ENCODE data around the gene KCNAB1. TPM values are rescaled to one million over a fixed set of nuclear protein-coding genes. Genes with fewer than 3 reads are reported as not detected.

The KCNAB1 gene
- total and polyA plus RNA-seq, 12 donors: 1.4 to 5.0 (median 2.5) TPM

DNA sequence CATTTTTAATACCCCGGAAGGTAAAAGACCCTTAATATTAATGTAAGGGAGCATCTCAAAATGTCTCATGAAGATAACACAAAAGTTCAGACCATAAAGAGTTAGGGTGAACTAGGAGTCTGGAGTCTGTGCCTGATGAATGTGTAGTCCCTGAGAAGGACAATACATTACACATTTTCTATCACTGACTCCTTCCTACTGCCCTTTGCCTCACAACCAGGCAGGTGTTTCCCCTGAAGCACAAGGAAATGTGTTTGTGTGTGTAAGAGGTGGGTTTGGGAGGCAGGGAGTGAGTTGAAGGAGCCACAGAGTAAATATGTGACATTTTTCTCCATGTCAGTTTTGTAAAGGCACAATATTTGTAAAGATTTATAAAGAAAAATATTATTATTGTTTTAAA is 375.4 kb downstream of the KCNAB1 start:
- no peak for ATAC-seq
- Histone ChIP-seq H3K27ac (peak overlapping the region in 1 of 10 donors; percentile 64), H3K27me3 (no peaks in the 10 kb centered on the region), H3K4me1 (peaks cover 0 to 13% (median 0%) of the 10 kb centered on the region in 9 donors), H3K4me3 (no peak overlapping the region), H3K36me3 (no peaks in the 10 kb centered on the region), H3K9me3 (peaks cover 0 to 10% (median 0%) of the 10 kb centered on the region in 11 donors)
- 86 to 96% methylated on average over 1 of the region's 1 CpG for WGBS, 2 donors
- DNase-seq: no peak
- intact Hi-C loops (cut with DNase I): loop anchor here in 1 of 10 donors (10.0 kb wide), 1 partner anchor 111 kb away; no protein-coding TSS in a partner anchor
- TF ChIP-seq, protein P1, sequence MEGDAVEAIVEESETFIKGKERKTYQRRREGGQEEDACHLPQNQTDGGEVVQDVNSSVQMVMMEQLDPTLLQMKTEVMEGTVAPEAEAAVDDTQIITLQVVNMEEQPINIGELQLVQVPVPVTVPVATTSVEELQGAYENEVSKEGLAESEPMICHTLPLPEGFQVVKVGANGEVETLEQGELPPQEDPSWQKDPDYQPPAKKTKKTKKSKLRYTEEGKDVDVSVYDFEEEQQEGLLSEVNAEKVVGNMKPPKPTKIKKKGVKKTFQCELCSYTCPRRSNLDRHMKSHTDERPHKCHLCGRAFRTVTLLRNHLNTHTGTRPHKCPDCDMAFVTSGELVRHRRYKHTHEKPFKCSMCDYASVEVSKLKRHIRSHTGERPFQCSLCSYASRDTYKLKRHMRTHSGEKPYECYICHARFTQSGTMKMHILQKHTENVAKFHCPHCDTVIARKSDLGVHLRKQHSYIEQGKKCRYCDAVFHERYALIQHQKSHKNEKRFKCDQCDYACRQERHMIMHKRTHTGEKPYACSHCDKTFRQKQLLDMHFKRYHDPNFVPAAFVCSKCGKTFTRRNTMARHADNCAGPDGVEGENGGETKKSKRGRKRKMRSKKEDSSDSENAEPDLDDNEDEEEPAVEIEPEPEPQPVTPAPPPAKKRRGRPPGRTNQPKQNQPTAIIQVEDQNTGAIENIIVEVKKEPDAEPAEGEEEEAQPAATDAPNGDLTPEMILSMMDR (IDR thresholded peaks at IDR 0.05): no peak

DNA sequence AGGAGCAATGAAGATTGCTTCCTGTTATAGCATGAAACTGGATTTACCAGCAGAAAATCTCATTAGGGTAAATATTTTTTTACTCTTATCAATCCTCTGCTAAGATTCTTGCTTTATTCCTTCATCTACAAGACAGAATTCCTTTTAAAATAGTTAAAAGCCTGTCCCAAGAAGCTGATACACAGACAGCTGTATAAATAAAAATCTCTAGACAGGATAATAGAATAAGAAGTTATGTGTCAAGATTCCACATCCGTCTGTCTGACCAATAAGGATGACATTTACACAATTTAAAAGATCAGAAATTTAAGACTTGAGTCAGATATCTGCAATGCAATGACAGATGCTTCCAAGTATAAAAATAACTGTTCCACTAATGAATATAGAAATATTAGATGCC is 376.9 kb downstream of the KCNAB1 start:
- TF ChIP-seq, protein P1 (IDR thresholded peaks at IDR 0.05): no peak
- intact Hi-C loops (cut with DNase I): loop anchor here in 1 of 10 donors (10.0 kb wide), 1 partner anchor 113 kb away; no protein-coding TSS in a partner anchor
- H3K27me3 ChIP-seq: no peaks in the 10 kb centered on the region
- ATAC-seq (peak in 1 of 8 donors; percentile 57), DNase-seq (no peak)
- no peak overlapping the region for H3K4me3 ChIP-seq
- peaks cover 0 to 10% (median 0%) of the 10 kb centered on the region in 11 donors for H3K9me3 ChIP-seq
- 64 to 75% methylated on average over 1 of the region's 1 CpG for WGBS, 2 donors
- no peaks in the 10 kb centered on the region for H3K36me3 ChIP-seq
- H3K27ac ChIP-seq: peak overlapping the region in 2 of 10 donors; percentile 47 to 64
- peaks cover 0 to 8% (median 0%) of the 10 kb centered on the region in 9 donors for H3K4me1 ChIP-seq

DNA sequence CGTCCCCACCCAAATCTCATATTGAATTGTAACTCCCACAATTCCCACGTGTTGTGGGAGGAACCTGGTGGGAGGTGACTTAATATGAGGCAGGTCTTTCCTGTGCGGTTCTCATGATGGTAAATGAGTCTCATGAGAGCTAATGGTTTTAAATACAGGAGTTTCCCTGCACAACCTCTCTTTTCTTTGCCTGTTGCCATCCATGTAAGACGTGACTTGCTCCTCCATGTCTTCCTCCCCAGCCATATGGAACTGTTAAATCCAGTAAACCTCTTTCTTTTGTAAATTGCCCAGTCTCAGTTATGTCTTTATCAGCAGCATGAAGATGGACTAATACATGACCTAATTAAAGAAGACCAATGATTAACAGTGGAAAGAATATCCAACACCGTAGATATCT is 377.9 kb downstream of the KCNAB1 start:
- no peak overlapping the region for H3K27ac ChIP-seq
- WGBS, 2 donors: 84 to 88% methylated on average over 5 of the region's 5 CpGs
- intact Hi-C loops (cut with DNase I): loop anchor here in 1 of 10 donors (10.0 kb wide), 1 partner anchor 114 kb away; no protein-coding TSS in a partner anchor

DNA sequence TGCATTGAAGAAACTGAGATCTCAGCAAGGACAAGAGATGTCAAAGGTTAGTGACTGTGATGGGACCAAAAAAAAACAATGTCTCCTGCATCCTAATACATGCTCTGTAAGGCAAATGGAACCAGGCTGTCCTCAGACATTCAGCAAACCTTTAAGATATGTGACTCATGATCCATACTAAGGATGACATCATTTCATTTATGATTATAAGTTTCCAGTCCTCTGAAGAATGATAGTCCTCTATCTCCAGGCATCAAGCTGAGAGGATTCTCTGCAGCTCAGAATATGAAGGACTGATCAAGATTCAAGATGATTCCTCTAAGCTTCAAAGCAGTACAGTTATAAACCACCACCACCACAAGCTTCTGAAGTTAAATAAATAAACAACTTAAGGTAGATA is 386.9 kb downstream of the KCNAB1 start:
- TF ChIP-seq, protein P1 (IDR thresholded peaks at IDR 0.05): no peak
- H3K36me3 ChIP-seq: no peaks in the 10 kb centered on the region
- H3K27me3 ChIP-seq: no peaks in the 10 kb centered on the region
- H3K4me3 ChIP-seq: no peak overlapping the region
- H3K4me1 ChIP-seq: no peaks in the 10 kb centered on the region
- peaks cover 0 to 13% (median 0%) of the 10 kb centered on the region in 11 donors for H3K9me3 ChIP-seq
- DNase-seq (no peak), ATAC-seq (no peak)
- H3K27ac ChIP-seq: no peak overlapping the region
- intact Hi-C loops (cut with DNase I): loop anchor here in 8 of 10 donors (5.0 to 10.0 kb wide), 7 partner anchors 50 to 462 kb away; no protein-coding TSS in a partner anchor

More for the DNA sequence above, 377.9 kb downstream of the KCNAB1 start:
- no peaks in the 10 kb centered on the region for H3K27me3 ChIP-seq
- peaks cover 0 to 8% (median 0%) of the 10 kb centered on the region in 9 donors for H3K4me1 ChIP-seq
- TF ChIP-seq, protein P1 (IDR thresholded peaks at IDR 0.05): no peak
- no peaks in the 10 kb centered on the region for H3K36me3 ChIP-seq
- H3K9me3 ChIP-seq: peaks cover 0 to 10% (median 0%) of the 10 kb centered on the region in 11 donors
- DNase-seq (no peak), ATAC-seq (no peak)
- H3K4me3 ChIP-seq: no peak overlapping the region
